ENCODE results near the gene ZNF783. TPM values are rescaled to one million over a fixed set of nuclear protein-coding genes. Genes with fewer than 3 reads are reported as not detected.

ZNF783 gene
- 6.6 and 6.8 TPM in 2 replicates for total RNA-seq (2012; rRNA removed)

- Histone ChIP-seq H3K4me1 (ENCODE audit: control insufficient read depth, insufficient read depth, low read length) (peaks cover 19% of the 10 kb centered on the region), H3K4me3 (ENCODE audit: low read length) (peak within 1 kb of the TSS; percentile 78), H3K36me3 (ENCODE audit: insufficient read depth, low read length) (peaks cover 27% of the 10 kb centered on the region), H3K4me2 (ENCODE audit: low read length) (peak within 1 kb of the TSS; percentile 87), H3K9ac (ENCODE audit: low read depth, low read length) (peak within 1 kb of the TSS; percentile 96), H3K27me3 (ENCODE audit: control insufficient read depth, insufficient read depth, low read length) (no peaks in the 10 kb centered on the region), H3K9me3 (replicated peaks; ENCODE audit: low read length) (no peaks in the 10 kb centered on the region)
Measured at GRCh38 chr7:149261829-149262617, at the start of gene ZNF783. Gene ZNF783 (plus strand): TSS chr7:149262196. CDS start chr7:149262334, 138 bp downstream.

- Histone ChIP-seq H3K4me1 (ENCODE audit: control insufficient read depth, insufficient read depth, low read length) (peaks cover 3% of the 10 kb centered on the region), H3K4me3 (ENCODE audit: low read length) (no peak overlapping the region), H3K4me2 (ENCODE audit: low read length) (no peak overlapping the region), H3K9me3 (replicated peaks; ENCODE audit: low read length) (no peaks in the 10 kb centered on the region), H3K36me3 (ENCODE audit: insufficient read depth, low read length) (peaks cover 93% of the 10 kb centered on the region), H3K9ac (ENCODE audit: low read depth, low read length) (no peak overlapping the region), H3K27me3 (ENCODE audit: control insufficient read depth, insufficient read depth, low read length) (no peaks in the 10 kb centered on the region)
Measured at GRCh38 chr7:149214020-149214720, 47.8 kb upstream of the ZNF783 start.

- no peak overlapping the region for H3K4me2 ChIP-seq (ENCODE audit: low read length)
- peaks cover 75% of the 10 kb centered on the region for H3K36me3 ChIP-seq (ENCODE audit: insufficient read depth, low read length)
- no peaks in the 10 kb centered on the region for H3K27me3 ChIP-seq (ENCODE audit: control insufficient read depth, insufficient read depth, low read length)
- no peaks in the 10 kb centered on the region for H3K9me3 ChIP-seq (replicated peaks; ENCODE audit: low read length)
- H3K4me3 ChIP-seq (ENCODE audit: low read length), result no peak overlapping the region
- no peak overlapping the region for H3K9ac ChIP-seq (ENCODE audit: low read depth, low read length)
- no peaks in the 10 kb centered on the region for H3K4me1 ChIP-seq (ENCODE audit: control insufficient read depth, insufficient read depth, low read length)
Measured at GRCh38 chr7:149216402-149216801, 45.6 kb upstream of the ZNF783 start.

GRCh38 chr7:149217570-149217969 lies 44.4 kb upstream of the ZNF783 start:
- peaks cover 69% of the 10 kb centered on the region for H3K36me3 ChIP-seq (ENCODE audit: insufficient read depth, low read length)
- no peak overlapping the region for H3K9ac ChIP-seq (ENCODE audit: low read depth, low read length)

GRCh38 chr7:149218469-149219420 lies 43.3 kb upstream of the ZNF783 start:
- H3K4me2 ChIP-seq (ENCODE audit: low read length), result no peak overlapping the region
- no peak overlapping the region for H3K4me3 ChIP-seq (ENCODE audit: low read length)
- H3K36me3 ChIP-seq (ENCODE audit: insufficient read depth, low read length), result peaks cover 61% of the 10 kb centered on the region
- no peaks in the 10 kb centered on the region for H3K27me3 ChIP-seq (ENCODE audit: control insufficient read depth, insufficient read depth, low read length)
- H3K9ac ChIP-seq (ENCODE audit: low read depth, low read length), result no peak overlapping the region
- no peaks in the 10 kb centered on the region for H3K9me3 ChIP-seq (replicated peaks; ENCODE audit: low read length)
- H3K4me1 ChIP-seq (ENCODE audit: control insufficient read depth, insufficient read depth, low read length), result no peaks in the 10 kb centered on the region

More at GRCh38 chr7:149217570-149217969, 44.4 kb upstream of the ZNF783 start:
- no peak overlapping the region for H3K4me3 ChIP-seq (ENCODE audit: low read length)
- no peaks in the 10 kb centered on the region for H3K4me1 ChIP-seq (ENCODE audit: control insufficient read depth, insufficient read depth, low read length)
- no peaks in the 10 kb centered on the region for H3K27me3 ChIP-seq (ENCODE audit: control insufficient read depth, insufficient read depth, low read length)
- H3K9me3 ChIP-seq (replicated peaks; ENCODE audit: low read length), result no peaks in the 10 kb centered on the region
- H3K4me2 ChIP-seq (ENCODE audit: low read length), result no peak overlapping the region

GRCh38 chr7:149220534-149220933 lies 41.5 kb upstream of the ZNF783 start:
- Histone ChIP-seq H3K4me3 (ENCODE audit: low read length) (no peak overlapping the region), H3K4me1 (ENCODE audit: control insufficient read depth, insufficient read depth, low read length) (no peaks in the 10 kb centered on the region), H3K27me3 (ENCODE audit: control insufficient read depth, insufficient read depth, low read length) (no peaks in the 10 kb centered on the region), H3K4me2 (ENCODE audit: low read length) (no peak overlapping the region), H3K36me3 (ENCODE audit: insufficient read depth, low read length) (peaks cover 58% of the 10 kb centered on the region), H3K9me3 (replicated peaks; ENCODE audit: low read length) (no peaks in the 10 kb centered on the region), H3K9ac (ENCODE audit: low read depth, low read length) (no peak overlapping the region)

GRCh38 chr7:149223176-149223575 lies 38.8 kb upstream of the ZNF783 start:
- Histone ChIP-seq H3K9ac (ENCODE audit: low read depth, low read length) (no peak overlapping the region), H3K4me1 (ENCODE audit: control insufficient read depth, insufficient read depth, low read length) (peaks cover 4% of the 10 kb centered on the region), H3K4me2 (ENCODE audit: low read length) (no peak overlapping the region), H3K9me3 (replicated peaks; ENCODE audit: low read length) (no peaks in the 10 kb centered on the region), H3K36me3 (ENCODE audit: insufficient read depth, low read length) (peaks cover 42% of the 10 kb centered on the region), H3K27me3 (ENCODE audit: control insufficient read depth, insufficient read depth, low read length) (no peaks in the 10 kb centered on the region), H3K4me3 (ENCODE audit: low read length) (no peak overlapping the region)

- H3K4me3 ChIP-seq (ENCODE audit: low read length), result no peak overlapping the region
- no peaks in the 10 kb centered on the region for H3K9me3 ChIP-seq (replicated peaks; ENCODE audit: low read length)
- H3K4me2 ChIP-seq (ENCODE audit: low read length), result no peak overlapping the region
- H3K9ac ChIP-seq (ENCODE audit: low read depth, low read length), result no peak overlapping the region
- peaks cover 4% of the 10 kb centered on the region for H3K4me1 ChIP-seq (ENCODE audit: control insufficient read depth, insufficient read depth, low read length)
- H3K36me3 ChIP-seq (ENCODE audit: insufficient read depth, low read length), result peaks cover 37% of the 10 kb centered on the region
- no peaks in the 10 kb centered on the region for H3K27me3 ChIP-seq (ENCODE audit: control insufficient read depth, insufficient read depth, low read length)
Measured at GRCh38 chr7:149223761-149224160, 38.2 kb upstream of the ZNF783 start.

GRCh38 chr7:149224352-149224751 lies 37.6 kb upstream of the ZNF783 start:
- Histone ChIP-seq H3K4me3 (ENCODE audit: low read length) (no peak overlapping the region), H3K9me3 (replicated peaks; ENCODE audit: low read length) (no peaks in the 10 kb centered on the region), H3K36me3 (ENCODE audit: insufficient read depth, low read length) (peaks cover 31% of the 10 kb centered on the region), H3K4me1 (ENCODE audit: control insufficient read depth, insufficient read depth, low read length) (peaks cover 4% of the 10 kb centered on the region), H3K4me2 (ENCODE audit: low read length) (no peak overlapping the region), H3K9ac (ENCODE audit: low read depth, low read length) (no peak overlapping the region), H3K27me3 (ENCODE audit: control insufficient read depth, insufficient read depth, low read length) (no peaks in the 10 kb centered on the region)

- Histone ChIP-seq H3K4me2 (ENCODE audit: low read length) (no peak overlapping the region), H3K27me3 (ENCODE audit: control insufficient read depth, insufficient read depth, low read length) (no peaks in the 10 kb centered on the region), H3K4me3 (ENCODE audit: low read length) (no peak overlapping the region), H3K9me3 (replicated peaks; ENCODE audit: low read length) (no peaks in the 10 kb centered on the region), H3K4me1 (ENCODE audit: control insufficient read depth, insufficient read depth, low read length) (peaks cover 4% of the 10 kb centered on the region), H3K36me3 (ENCODE audit: insufficient read depth, low read length) (peaks cover 31% of the 10 kb centered on the region), H3K9ac (ENCODE audit: low read depth, low read length) (no peak overlapping the region)
Measured at GRCh38 chr7:149225106-149225505, 36.9 kb upstream of the ZNF783 start.

GRCh38 chr7:149225656-149226055 lies 36.3 kb upstream of the ZNF783 start:
- Histone ChIP-seq H3K36me3 (ENCODE audit: insufficient read depth, low read length) (peaks cover 31% of the 10 kb centered on the region), H3K4me1 (ENCODE audit: control insufficient read depth, insufficient read depth, low read length) (peaks cover 4% of the 10 kb centered on the region), H3K9ac (ENCODE audit: low read depth, low read length) (no peak overlapping the region), H3K27me3 (ENCODE audit: control insufficient read depth, insufficient read depth, low read length) (no peaks in the 10 kb centered on the region), H3K4me3 (ENCODE audit: low read length) (no peak overlapping the region), H3K9me3 (replicated peaks; ENCODE audit: low read length) (no peaks in the 10 kb centered on the region), H3K4me2 (ENCODE audit: low read length) (no peak overlapping the region)
